Endothelial cell of umbilical vein (primary cell): ENCODE data around the gene UTS2.

ENCODE experiments used
- EZH2 ChIP-seq: IDR thresholded peaks from 2 replicates; pipeline ENCODE4 v1.6.1; 2012; ENCODE audit warnings: borderline replicate concordance, low read depth, mild to moderate bottlenecking, moderate library complexity, low read length, inconsistent platforms; ENCODE audit not compliant: severe bottlenecking
- FOS ChIP-seq: IDR thresholded peaks from 2 replicates; pipeline ENCODE4 v1.6.1; 2011; ENCODE audit warnings: mild to moderate bottlenecking, low read length, moderate library complexity, borderline replicate concordance; ENCODE audit not compliant: insufficient read depth
- JUN ChIP-seq: IDR thresholded peaks from 2 replicates; pipeline ENCODE4 v1.6.1; 2011; ENCODE audit warnings: borderline replicate concordance, low read depth; ENCODE audit not compliant: insufficient read length, insufficient read depth
- POLR2A ChIP-seq: IDR thresholded peaks from 2 replicates; pipeline ENCODE4 v1.6.1; 2012; ENCODE audit warnings: low read depth, mild to moderate bottlenecking, control low read depth, low read length
- POLR2AphosphoS5 ChIP-seq: IDR thresholded peaks from 2 replicates; pipeline ENCODE4 v1.6.1; 2012; ENCODE audit warnings: low read depth, mild to moderate bottlenecking, control low read depth, low read length, moderate library complexity; ENCODE audit not compliant: insufficient read depth
- TF ChIP-seq, protein P1 (sequence below), 2 donors: IDR thresholded peaks; 1 replicate in 1 of 2; 2 replicates in 1 of 2; pipeline ENCODE4 v1.5.1; 2011; ENCODE audit warnings: low read length in 2 of 2, mild to moderate bottlenecking in 2 of 2, moderate library complexity in 2 of 2, control low read depth in 1 of 2, inconsistent platforms in 1 of 2, low read depth in 1 of 2; ENCODE audit not compliant: insufficient read depth in 1 of 2; ENCODE audit errors: extremely low read depth in 1 of 2
- TF ChIP-seq, protein P2 (sequence below): IDR thresholded peaks from 2 replicates; pipeline ENCODE4 v1.6.1; 2011; ENCODE audit not compliant: insufficient read depth, insufficient read length

GRCh38 chr1:7873801-7874795, 21.2 kb upstream of the UTS2 start:
- TF ChIP-seq POLR2A (no peak), JUN (no peak), POLR2AphosphoS5 (no peak), EZH2 (no peak), FOS (no peak)
- TF ChIP-seq, protein P1, sequence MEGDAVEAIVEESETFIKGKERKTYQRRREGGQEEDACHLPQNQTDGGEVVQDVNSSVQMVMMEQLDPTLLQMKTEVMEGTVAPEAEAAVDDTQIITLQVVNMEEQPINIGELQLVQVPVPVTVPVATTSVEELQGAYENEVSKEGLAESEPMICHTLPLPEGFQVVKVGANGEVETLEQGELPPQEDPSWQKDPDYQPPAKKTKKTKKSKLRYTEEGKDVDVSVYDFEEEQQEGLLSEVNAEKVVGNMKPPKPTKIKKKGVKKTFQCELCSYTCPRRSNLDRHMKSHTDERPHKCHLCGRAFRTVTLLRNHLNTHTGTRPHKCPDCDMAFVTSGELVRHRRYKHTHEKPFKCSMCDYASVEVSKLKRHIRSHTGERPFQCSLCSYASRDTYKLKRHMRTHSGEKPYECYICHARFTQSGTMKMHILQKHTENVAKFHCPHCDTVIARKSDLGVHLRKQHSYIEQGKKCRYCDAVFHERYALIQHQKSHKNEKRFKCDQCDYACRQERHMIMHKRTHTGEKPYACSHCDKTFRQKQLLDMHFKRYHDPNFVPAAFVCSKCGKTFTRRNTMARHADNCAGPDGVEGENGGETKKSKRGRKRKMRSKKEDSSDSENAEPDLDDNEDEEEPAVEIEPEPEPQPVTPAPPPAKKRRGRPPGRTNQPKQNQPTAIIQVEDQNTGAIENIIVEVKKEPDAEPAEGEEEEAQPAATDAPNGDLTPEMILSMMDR (IDR thresholded peaks at IDR 0.05; ENCODE audit: extremely low read depth in 1 of 2, insufficient read depth in 1 of 2, low read depth in 1 of 2, low read length in 2 of 2): no peak
- TF ChIP-seq, protein P2, sequence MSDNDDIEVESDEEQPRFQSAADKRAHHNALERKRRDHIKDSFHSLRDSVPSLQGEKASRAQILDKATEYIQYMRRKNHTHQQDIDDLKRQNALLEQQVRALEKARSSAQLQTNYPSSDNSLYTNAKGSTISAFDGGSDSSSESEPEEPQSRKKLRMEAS: no peak
